Measurements from ENCODE around the gene FCRLA. TPM values are rescaled to one million over a fixed set of nuclear protein-coding genes. Genes with fewer than 3 reads are reported as not detected.
A peak's percentile ranks its signal among the peaks of the same experiment; 100 is the strongest.

The FCRLA gene
- total and polyA plus RNA-seq, 2 experiments from 2014 or later: 6.8 to 8.4 TPM

- Histone ChIP-seq H3K27me3 (replicated peaks; ENCODE audit: insufficient read depth) (no peaks in the 10 kb centered on the region), H3K9me2 (ENCODE audit: insufficient read depth) (no peaks in the 10 kb centered on the region), H3K9ac (peak within 1 kb of the TSS; percentile 95), H3K4me2 (ENCODE audit: unreplicated experiment) (peak within 1 kb of the TSS; percentile 85), H3K27ac (peak within 1 kb of the TSS; percentile 96), H3F3A (ENCODE audit: insufficient read depth) (no peaks in the 10 kb centered on the region), H2AFZ (peak within 1 kb of the TSS; percentile 89), H4K20me1 (ENCODE audit: insufficient read depth) (no peaks in the 10 kb centered on the region), H3K4me1 (ENCODE audit: insufficient read depth) (peaks cover 19% of the 10 kb centered on the region), H3K79me2 (ENCODE audit: insufficient read depth) (peaks cover 46% of the 10 kb centered on the region), H3K9me3 (ENCODE audit: low read depth) (no peaks in the 10 kb centered on the region), H3K4me3 (peak within 1 kb of the TSS; percentile 94), H3K36me3 (ENCODE audit: low read depth) (peaks cover 32% of the 10 kb centered on the region)
- in situ Hi-C loops (cut with MboI): loop anchor here (10.0 kb wide), 1 partner anchor 265 kb away; no protein-coding TSS in a partner anchor
- peak; percentile 99 for DNase-seq
- WGBS, 2 experiments (ENCODE audit: low coverage in 1 of 2, low lambda C conversion rate in 2 of 2, missing lambda C conversion rate in 2 of 2): 1 to 2% methylated on average over 52 to 54 of the region's 65 CpGs
- no peak for TF ChIP-seq EZH2 (IDR thresholded peaks at IDR 0.05; ENCODE audit: insufficient read depth, poor library complexity, severe bottlenecking)
- no peak for TF ChIP-seq EZH2phosphoT487 (IDR thresholded peaks at IDR 0.05; ENCODE audit: insufficient read depth, low read depth)
Measured at GRCh38 chr1:161749509-161750407, 42.7 kb downstream of the FCRLA start, which contains the start of gene DUSP12. Gene DUSP12 (plus strand): TSS chr1:161749786. CDS start chr1:161749802, 16 bp downstream.

DNA sequence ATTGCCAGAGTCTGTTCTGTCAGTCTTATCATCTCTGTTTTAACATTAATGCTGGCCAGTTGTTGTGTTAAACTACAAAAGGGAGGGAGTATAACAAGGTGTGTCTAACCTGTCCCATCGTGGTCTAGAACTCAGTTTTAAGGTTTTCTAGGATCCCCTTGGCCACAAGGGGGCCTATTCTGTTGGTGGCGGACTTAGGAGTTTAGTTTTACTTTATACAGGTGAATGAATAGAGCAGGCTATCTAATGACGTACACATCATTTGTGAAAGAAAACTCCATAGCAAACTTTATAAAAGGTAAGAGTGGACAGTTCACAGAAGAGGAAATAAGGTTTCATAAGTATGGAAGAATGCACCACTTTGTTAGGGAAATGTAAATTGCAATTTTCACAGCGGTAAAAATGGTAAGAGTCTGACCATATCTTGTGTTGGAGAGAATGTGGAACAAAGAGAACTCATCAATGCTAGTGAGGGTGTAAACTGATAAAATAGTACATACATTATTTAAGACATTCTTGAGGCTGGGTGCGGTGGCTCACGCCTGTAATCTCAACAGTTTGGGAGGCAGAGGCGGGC is 56.6 kb downstream of the FCRLA start:
- peaks cover 25% of the 10 kb centered on the region for H3K79me2 ChIP-seq (ENCODE audit: insufficient read depth)
- in situ Hi-C loops (cut with MboI): no loop called here
- H3K27ac ChIP-seq: no peak overlapping the region
- peaks cover 7% of the 10 kb centered on the region for H3K4me1 ChIP-seq (ENCODE audit: insufficient read depth)
- H3K4me2 ChIP-seq (ENCODE audit: unreplicated experiment): no peak overlapping the region
- H4K20me1 ChIP-seq (ENCODE audit: insufficient read depth): no peaks in the 10 kb centered on the region
- H3K27me3 ChIP-seq (replicated peaks; ENCODE audit: insufficient read depth): no peaks in the 10 kb centered on the region
- no peaks in the 10 kb centered on the region for H3K9me2 ChIP-seq (ENCODE audit: insufficient read depth)
- peaks cover 14% of the 10 kb centered on the region for H3F3A ChIP-seq (ENCODE audit: insufficient read depth)
- H3K36me3 ChIP-seq (ENCODE audit: low read depth): peaks cover 2% of the 10 kb centered on the region
- H2AFZ ChIP-seq: no peak overlapping the region
- H3K9me3 ChIP-seq (ENCODE audit: low read depth): no peaks in the 10 kb centered on the region
- 94 to 95% methylated on average over 7 of the region's 7 CpGs for WGBS, 2 experiments (ENCODE audit: low coverage in 1 of 2, low lambda C conversion rate in 2 of 2, missing lambda C conversion rate in 2 of 2)
- no peak overlapping the region for H3K4me3 ChIP-seq
- DNase-seq: no peak
- TF ChIP-seq EZH2 (IDR thresholded peaks at IDR 0.05; ENCODE audit: insufficient read depth, poor library complexity, severe bottlenecking) (no peak), EZH2phosphoT487 (IDR thresholded peaks at IDR 0.05; ENCODE audit: insufficient read depth, low read depth) (no peak)
- H3K9ac ChIP-seq: no peak overlapping the region

Small RNAs within 50 kb of the gene (small RNA-seq; reads per million reads assigned to genes)
- gene RF00019 (ENCODE audit: low read depth, low replicate concordance) (not detected), gene RN7SL466P (ENCODE audit: low read depth, low replicate concordance) (not detected)

Other genes with a start within 250 kb of the FCRLA start
- not detected in 2 replicates for gene FCGR2A, start 201.8 kb upstream of the FCRLA start, total RNA-seq (2014; rRNA removed; shearing (Covaris generic))
- gene FCGR2A, start 201.8 kb upstream of the FCRLA start, polyA plus RNA-seq (2016; fragmentation: Nextera tagmentation; extraction: Ambion mirVana): not detected in 2 replicates
- not detected in 2 replicates for gene HSPA6, start 182.7 kb upstream of the FCRLA start, total RNA-seq (2014; rRNA removed; shearing (Covaris generic))
- gene HSPA6, start 182.7 kb upstream of the FCRLA start, polyA plus RNA-seq (2016; fragmentation: Nextera tagmentation; extraction: Ambion mirVana): 0.13 and 0.23 TPM in 2 replicates
- not detected in 2 replicates for gene FCGR3A, start 157.4 kb upstream of the FCRLA start, total RNA-seq (2014; rRNA removed; shearing (Covaris generic))
- gene FCGR3A, start 157.4 kb upstream of the FCRLA start, polyA plus RNA-seq (2016; fragmentation: Nextera tagmentation; extraction: Ambion mirVana): not detected in 2 replicates
- not detected in 2 replicates for gene FCGR3B, start 76.1 kb upstream of the FCRLA start, total RNA-seq (2014; rRNA removed; shearing (Covaris generic))
- gene FCGR3B, start 76.1 kb upstream of the FCRLA start, polyA plus RNA-seq (2016; fragmentation: Nextera tagmentation; extraction: Ambion mirVana): not detected in 2 replicates
- gene FCGR2B, start 44.1 kb upstream of the FCRLA start, total RNA-seq (2014; rRNA removed; shearing (Covaris generic)): not detected in 2 replicates
- 0.18 TPM in 1 of 2 replicates, not detected in the other for gene FCGR2B, start 44.1 kb upstream of the FCRLA start, polyA plus RNA-seq (2016; fragmentation: Nextera tagmentation; extraction: Ambion mirVana)
- gene FCRLB, start 14.3 kb downstream of the FCRLA start, total RNA-seq (2014; rRNA removed; shearing (Covaris generic)): 8.3 and 14.5 TPM in 2 replicates
- gene FCRLB, start 14.3 kb downstream of the FCRLA start, polyA plus RNA-seq (2016; fragmentation: Nextera tagmentation; extraction: Ambion mirVana): 9.4 and 10.1 TPM in 2 replicates
- gene DUSP12, start 42.6 kb downstream of the FCRLA start, total RNA-seq (2014; rRNA removed; shearing (Covaris generic)): 27.4 and 34.2 TPM in 2 replicates
- gene DUSP12, start 42.6 kb downstream of the FCRLA start, polyA plus RNA-seq (2016; fragmentation: Nextera tagmentation; extraction: Ambion mirVana): 29.9 and 34.9 TPM in 2 replicates
- gene ATF6, start 59.1 kb downstream of the FCRLA start, total RNA-seq (2014; rRNA removed; shearing (Covaris generic)): 19.8 and 21.4 TPM in 2 replicates
- gene ATF6, start 59.1 kb downstream of the FCRLA start, polyA plus RNA-seq (2016; fragmentation: Nextera tagmentation; extraction: Ambion mirVana): 14.8 TPM in 2 replicates

Measured in GM23248 (cell line).